GM12872 (cell line): ENCODE measurements around the gene CGB3.
"Not testable (repeated sequence)": the region's sequence is repeated elsewhere in the genome, so short reads cannot be mapped to it uniquely, and the experiment has no call there.

Source experiments
- TF ChIP-seq, protein P1 (sequence below): IDR thresholded peaks from 3 replicates; pipeline ENCODE4 v1.5.1; 2011; ENCODE audit warnings: low read depth, mild to moderate bottlenecking, low read length, moderate library complexity; ENCODE audit not compliant: insufficient read depth

CGB3 gene

DNA sequence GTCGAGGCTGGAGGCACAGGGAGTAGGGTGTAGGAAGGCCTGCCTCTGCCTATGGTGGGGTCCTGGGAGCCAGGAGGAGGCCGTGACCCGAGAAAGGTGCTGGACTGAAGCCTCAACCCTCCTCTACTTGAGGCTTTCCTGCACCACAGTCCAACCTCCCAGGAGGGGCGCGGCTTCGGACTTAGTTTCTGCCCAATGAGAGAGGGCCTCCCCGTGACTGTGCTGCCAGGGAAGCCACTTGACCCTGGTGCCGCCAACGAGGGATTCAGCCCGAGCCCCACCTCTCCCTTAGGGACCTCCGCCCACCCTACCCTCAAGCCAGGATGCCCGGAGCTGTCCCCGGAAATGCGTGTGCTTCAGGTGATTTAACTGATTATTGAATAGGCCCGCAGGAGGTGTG is at the start of gene CGB3:
Gene CGB3, minus strand, starts transcription at position 101 of the 400 bp plus-strand sequence. CDS start 362 bp downstream, outside the sequence.
- TF ChIP-seq, protein P1, sequence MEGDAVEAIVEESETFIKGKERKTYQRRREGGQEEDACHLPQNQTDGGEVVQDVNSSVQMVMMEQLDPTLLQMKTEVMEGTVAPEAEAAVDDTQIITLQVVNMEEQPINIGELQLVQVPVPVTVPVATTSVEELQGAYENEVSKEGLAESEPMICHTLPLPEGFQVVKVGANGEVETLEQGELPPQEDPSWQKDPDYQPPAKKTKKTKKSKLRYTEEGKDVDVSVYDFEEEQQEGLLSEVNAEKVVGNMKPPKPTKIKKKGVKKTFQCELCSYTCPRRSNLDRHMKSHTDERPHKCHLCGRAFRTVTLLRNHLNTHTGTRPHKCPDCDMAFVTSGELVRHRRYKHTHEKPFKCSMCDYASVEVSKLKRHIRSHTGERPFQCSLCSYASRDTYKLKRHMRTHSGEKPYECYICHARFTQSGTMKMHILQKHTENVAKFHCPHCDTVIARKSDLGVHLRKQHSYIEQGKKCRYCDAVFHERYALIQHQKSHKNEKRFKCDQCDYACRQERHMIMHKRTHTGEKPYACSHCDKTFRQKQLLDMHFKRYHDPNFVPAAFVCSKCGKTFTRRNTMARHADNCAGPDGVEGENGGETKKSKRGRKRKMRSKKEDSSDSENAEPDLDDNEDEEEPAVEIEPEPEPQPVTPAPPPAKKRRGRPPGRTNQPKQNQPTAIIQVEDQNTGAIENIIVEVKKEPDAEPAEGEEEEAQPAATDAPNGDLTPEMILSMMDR: not testable (repeated sequence)

DNA sequence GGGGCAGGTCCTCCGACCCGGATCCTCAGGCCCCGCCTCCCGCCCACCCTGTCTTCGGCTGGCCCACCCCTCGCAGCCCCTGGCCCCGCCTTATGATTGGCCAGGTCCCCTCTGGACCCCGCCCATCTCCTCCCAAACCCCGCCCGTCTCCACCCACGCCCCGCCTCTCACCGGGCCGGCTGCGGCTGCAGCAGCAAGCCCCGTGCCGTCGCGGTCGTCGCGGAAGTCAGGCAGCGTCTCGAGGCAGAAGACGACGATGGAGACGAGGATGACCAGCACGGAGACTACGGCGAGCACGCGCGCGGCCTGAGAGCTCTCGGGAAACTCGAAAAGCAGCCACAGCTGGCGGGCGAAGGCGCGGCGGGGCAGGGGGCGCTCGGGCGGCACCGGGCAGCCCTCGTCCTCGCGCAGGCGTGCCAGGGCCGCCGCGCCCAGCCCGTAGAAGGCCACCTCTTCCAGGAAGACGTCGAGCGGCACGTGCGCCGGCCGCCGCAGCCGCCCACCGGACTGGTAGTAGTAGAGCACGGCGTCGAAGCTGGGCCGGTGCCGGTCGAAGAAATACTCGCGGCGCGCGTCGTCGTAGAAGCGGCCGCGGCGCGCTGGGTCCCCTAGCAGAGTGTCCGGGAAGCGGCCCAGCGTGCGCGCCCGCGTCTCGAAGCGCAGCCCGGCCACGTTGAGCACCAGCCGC is 47.9 kb upstream of the CGB3 start:
- TF ChIP-seq, protein P1: no peak

DNA sequence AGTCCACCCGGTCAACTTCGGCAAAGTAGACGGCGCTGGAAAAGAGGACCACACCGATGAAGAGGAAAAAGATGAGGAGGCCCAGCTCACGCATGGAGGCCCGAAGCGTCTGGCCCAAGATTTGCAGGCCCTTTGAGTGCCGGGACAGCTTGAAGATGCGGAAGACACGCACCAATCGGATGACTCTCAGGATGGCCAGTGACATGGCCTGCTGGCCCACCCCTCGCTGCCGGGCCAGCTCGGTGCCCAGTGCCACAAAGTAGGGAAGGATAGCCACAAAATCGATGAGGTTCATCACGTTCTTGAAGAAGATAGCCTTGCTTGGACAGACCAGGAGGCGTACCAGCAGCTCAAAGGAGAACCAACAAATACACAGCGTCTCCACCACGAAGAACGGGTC is 46.3 kb upstream of the CGB3 start:
- TF ChIP-seq, protein P1: no peak

DNA sequence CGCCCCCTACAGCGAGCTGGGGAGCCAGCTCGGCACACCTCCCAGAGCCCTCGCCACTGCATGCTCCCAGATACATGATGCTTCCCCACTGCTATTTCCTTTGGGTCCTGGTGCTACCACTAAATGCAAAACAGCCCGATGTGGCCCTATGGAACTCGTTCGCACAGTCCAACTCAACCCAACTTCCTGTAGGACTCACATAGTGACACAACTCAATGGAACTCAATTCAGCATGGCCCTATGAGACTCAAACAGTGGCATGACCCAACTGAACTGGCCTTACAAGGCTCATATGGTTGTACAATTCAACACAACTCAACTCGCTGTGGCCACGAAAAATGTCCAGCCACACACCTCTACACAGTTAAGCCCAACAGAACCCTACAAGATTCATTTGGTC is 44.9 kb upstream of the CGB3 start:
- TF ChIP-seq, protein P1: no peak

DNA sequence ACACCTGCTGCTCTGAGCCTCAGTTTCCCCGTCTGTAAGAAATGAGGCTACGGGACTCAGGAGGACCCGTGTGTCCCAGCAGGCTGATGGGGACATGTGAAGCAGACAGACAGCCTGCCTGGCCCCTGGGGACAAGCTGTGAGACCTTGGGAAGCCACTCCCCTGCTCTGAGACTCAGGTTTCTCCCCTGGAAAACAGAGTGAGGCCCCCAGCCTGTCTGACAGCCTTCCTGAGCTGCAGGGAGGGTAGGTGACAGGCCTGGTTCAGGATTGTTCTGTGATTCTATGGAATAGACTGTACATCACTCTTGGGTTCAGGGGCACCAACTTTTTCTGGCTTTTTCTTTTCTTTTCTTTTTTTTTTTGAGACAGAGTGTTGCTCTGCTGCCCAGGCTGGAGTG is 43.4 kb upstream of the CGB3 start:
- TF ChIP-seq, protein P1: no peak

DNA sequence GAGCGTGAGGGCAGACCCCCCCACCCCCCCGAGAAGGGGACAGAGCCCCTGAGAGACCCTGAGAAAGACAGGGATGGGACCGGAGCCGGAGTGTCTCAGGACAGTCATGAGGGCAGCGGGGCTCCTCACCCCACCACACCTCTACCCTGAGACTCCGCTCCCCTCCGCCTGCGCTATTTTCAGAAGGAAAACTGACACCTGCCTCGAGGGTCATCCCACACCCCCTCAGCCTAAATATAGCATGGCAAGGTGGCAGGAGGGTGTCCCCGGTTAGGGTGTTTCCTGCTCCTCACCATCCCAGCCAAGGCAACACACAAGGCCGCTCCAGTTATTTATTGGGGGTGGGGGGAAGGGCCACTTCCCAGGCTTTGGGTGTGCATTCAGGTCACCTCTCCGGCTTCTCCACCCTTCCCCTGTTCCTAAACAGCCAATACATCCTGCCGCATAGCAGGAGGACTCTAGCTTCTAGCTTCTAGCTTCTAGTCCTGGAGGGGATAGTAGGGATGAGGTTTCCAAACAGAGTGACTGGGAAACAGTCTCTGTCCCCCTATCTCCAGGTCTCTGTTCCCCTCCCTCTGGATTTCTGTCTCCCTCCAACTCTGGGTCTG is 41.9 kb upstream of the CGB3 start:
- TF ChIP-seq, protein P1: no peak

DNA sequence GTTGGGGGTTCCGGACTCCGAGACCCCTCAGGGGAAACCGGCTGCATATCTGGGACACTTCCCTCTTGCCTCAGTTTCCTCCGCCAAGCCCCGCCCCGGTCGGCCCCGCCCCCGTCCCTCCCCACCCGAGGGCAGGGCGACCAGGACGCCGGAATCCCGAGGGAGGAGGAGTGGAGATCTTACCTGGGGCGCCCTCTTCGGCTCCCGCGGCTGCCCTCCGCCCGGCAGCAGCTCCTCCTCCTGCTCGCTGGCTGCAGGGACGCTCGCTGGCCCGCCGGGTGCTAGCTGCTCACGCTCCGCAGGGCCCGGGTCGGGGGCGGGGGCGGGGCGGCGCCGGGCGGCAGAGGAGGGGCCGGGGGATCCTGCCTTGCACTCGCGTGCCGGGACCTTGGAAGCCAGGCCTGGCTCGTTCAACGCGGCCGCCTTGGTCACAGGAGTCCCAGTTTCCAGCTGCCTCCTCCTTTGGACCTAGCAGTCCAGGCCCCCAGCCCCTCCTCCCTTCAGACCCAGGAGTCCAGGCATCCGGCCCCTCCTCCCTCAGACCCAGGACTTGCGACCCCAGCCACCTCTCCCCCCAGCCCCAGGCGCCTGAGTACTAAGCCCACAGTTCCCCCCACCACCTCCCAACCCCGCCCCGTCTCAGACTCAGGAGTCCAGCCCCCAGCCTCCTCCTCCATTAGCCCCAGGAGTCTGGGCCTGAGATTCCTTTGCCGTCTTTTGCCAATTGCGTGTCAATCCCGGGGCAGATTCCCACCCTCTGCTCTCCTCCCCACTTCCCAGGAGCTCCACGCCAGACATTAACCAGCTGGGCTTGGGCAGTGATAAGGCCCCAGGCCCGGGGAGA is 40.9 kb upstream of the CGB3 start, which contains the start of gene NTF4:
Gene NTF4, minus strand, starts transcription at position 51 of the 844 bp plus-strand sequence. CDS start 2,821 bp downstream, outside the sequence.
- TF ChIP-seq, protein P1: no peak
